OCI-LY1 (cell line): ENCODE results near the gene MDM1.

ENCODE experiments used
- H2AFZ ChIP-seq: fragments of 200-600 bp; sonication (generic), shearing (Covaris generic); 2 replicates; pipeline ENCODE4 v1.6.0; 2014; ENCODE audit warnings: antibody characterized with exemption, mild to moderate bottlenecking, low read length
- H3F3A ChIP-seq: fragments of 200-600 bp; sonication (generic), shearing (Covaris generic); 2 replicates; pipeline ENCODE4 v1.6.0; 2014; ENCODE audit warnings: mild to moderate bottlenecking, antibody characterized with exemption, low read length, moderate library complexity; ENCODE audit not compliant: insufficient read depth
- H3K27ac ChIP-seq: fragments of 200-600 bp; sonication (generic); 2 replicates; pipeline ENCODE4 v1.5.1; 2014; ENCODE audit warnings: low read length, mixed run types, mild to moderate bottlenecking, low read depth; ENCODE audit not compliant: poor library complexity, severe bottlenecking
- H3K27me3 ChIP-seq: fragments of 200-600 bp; sonication (generic); 2 replicates; pipeline ENCODE4 v1.6.0; 2014; ENCODE audit warnings: antibody characterized with exemption, mild to moderate bottlenecking, low read length, moderate library complexity; ENCODE audit not compliant: insufficient read depth
- H3K36me3 ChIP-seq: fragments of 200-600 bp; sonication (generic); 2 replicates; pipeline ENCODE4 v1.6.1; 2014; ENCODE audit warnings: mild to moderate bottlenecking, antibody characterized with exemption, low read length, moderate library complexity, mixed read lengths; ENCODE audit not compliant: insufficient read depth
- H3K4me1 ChIP-seq: fragments of 200-600 bp; sonication (generic); 2 replicates; pipeline ENCODE4 v1.5.1; 2014; ENCODE audit warnings: mild to moderate bottlenecking, low read length, moderate library complexity; ENCODE audit not compliant: insufficient read depth, severe bottlenecking
- H3K4me2 ChIP-seq: fragments of 200-600 bp; sonication (generic), shearing (Covaris generic); 2 replicates; pipeline ENCODE4 v1.6.1; 2014; ENCODE audit warnings: low read length
- H3K4me3 ChIP-seq: fragments of 200-600 bp; sonication (generic); 2 replicates; pipeline ENCODE4 v1.5.1; 2014; ENCODE audit warnings: low read length, low read depth, mild to moderate bottlenecking, mixed read lengths; ENCODE audit not compliant: poor library complexity, severe bottlenecking
- H3K79me2 ChIP-seq: fragments of 200-600 bp; shearing (Covaris generic); 2 replicates; pipeline ENCODE4 v1.6.1; 2016; ENCODE audit warnings: mixed run types, low read length, mixed read lengths; ENCODE audit not compliant: insufficient read depth
- H3K9ac ChIP-seq: fragments of 200-600 bp; sonication (generic), shearing (Covaris generic); 2 replicates; pipeline ENCODE4 v1.6.1; 2014; ENCODE audit warnings: mild to moderate bottlenecking, low read length, mixed read lengths
- H3K9me2 ChIP-seq: fragments of 200-600 bp; sonication (generic), shearing (Covaris generic); 2 replicates; pipeline ENCODE4 v1.6.1; 2014; ENCODE audit warnings: low read depth, mild to moderate bottlenecking, low read length, mixed read lengths
- H3K9me3 ChIP-seq: fragments of 200-600 bp; shearing (Covaris generic); 2 replicates; pipeline ENCODE4 v1.6.1; 2014; ENCODE audit warnings: low read length, mixed read lengths
- H4K20me1 ChIP-seq: fragments of 200-600 bp; sonication (generic), shearing (Covaris generic); 2 replicates; pipeline ENCODE4 v1.6.0; 2016; ENCODE audit warnings: mild to moderate bottlenecking, low read length; ENCODE audit not compliant: insufficient read depth
- EZH2 ChIP-seq: fragments of 200-600 bp; sonication (generic), shearing (Covaris generic); IDR thresholded peaks from 2 replicates; pipeline ENCODE4 v1.8.0; 2017; ENCODE audit warnings: borderline replicate concordance, mixed run types, mild to moderate bottlenecking, antibody characterized with exemption, low read length, moderate library complexity, mixed read lengths
- TF ChIP-seq, protein P1 (sequence below): fragments of 200-600 bp; sonication (generic), shearing (Covaris generic); IDR thresholded peaks from 2 replicates; pipeline ENCODE4 v1.5.1; 2017; ENCODE audit warnings: mild to moderate bottlenecking, antibody characterized with exemption, low read length, moderate library complexity, mixed read lengths

MDM1 gene

GRCh38 chr12:68356986-68357385, 24.8 kb upstream of the MDM1 start:
- no peak overlapping the region for H3K9ac ChIP-seq
- no peaks in the 10 kb centered on the region for H3K9me2 ChIP-seq
- H3F3A ChIP-seq = no peaks in the 10 kb centered on the region
- no peak overlapping the region for H3K27ac ChIP-seq
- no peak for TF ChIP-seq EZH2
- TF ChIP-seq, protein P1, sequence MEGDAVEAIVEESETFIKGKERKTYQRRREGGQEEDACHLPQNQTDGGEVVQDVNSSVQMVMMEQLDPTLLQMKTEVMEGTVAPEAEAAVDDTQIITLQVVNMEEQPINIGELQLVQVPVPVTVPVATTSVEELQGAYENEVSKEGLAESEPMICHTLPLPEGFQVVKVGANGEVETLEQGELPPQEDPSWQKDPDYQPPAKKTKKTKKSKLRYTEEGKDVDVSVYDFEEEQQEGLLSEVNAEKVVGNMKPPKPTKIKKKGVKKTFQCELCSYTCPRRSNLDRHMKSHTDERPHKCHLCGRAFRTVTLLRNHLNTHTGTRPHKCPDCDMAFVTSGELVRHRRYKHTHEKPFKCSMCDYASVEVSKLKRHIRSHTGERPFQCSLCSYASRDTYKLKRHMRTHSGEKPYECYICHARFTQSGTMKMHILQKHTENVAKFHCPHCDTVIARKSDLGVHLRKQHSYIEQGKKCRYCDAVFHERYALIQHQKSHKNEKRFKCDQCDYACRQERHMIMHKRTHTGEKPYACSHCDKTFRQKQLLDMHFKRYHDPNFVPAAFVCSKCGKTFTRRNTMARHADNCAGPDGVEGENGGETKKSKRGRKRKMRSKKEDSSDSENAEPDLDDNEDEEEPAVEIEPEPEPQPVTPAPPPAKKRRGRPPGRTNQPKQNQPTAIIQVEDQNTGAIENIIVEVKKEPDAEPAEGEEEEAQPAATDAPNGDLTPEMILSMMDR = no peak
- H3K36me3 ChIP-seq = no peaks in the 10 kb centered on the region
- peaks cover 10% of the 10 kb centered on the region for H3K4me1 ChIP-seq
- no peaks in the 10 kb centered on the region for H3K79me2 ChIP-seq
- H3K9me3 ChIP-seq = no peaks in the 10 kb centered on the region
- H2AFZ ChIP-seq = no peak overlapping the region
- H3K27me3 ChIP-seq = no peaks in the 10 kb centered on the region; the same call in 1 of the 2 replicates
- no peak overlapping the region for H3K4me2 ChIP-seq
- H3K4me3 ChIP-seq = no peak overlapping the region
- no peaks in the 10 kb centered on the region for H4K20me1 ChIP-seq

DNA sequence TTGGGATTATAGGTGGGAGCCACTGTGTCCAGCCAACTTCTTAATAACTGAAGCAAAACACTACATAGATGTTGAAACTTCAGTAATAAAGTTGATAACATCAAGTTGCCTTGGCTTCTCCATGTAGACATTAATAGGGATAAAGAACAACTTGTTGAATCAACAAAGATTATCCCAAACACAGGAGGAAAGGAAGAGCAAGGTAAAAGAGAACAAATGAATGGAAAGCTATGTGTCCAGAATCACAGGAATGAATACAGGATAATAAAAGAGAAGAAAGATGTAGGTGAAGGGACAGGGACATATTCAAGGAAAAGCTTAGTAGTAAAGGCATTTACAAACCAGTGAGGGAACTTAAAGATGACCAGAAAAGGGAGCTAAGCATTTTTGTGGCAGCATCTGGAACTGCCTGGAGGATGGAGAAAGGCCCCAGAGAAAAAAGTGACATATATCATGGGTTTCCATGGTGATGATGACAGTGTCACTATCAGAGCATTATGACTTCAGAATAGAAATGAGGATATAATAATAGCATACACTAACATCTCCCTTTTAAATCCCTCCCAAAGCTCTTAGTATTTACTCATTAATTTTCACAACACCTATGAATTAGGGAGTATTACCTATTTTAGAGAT, 24.0 kb upstream of the MDM1 start:
- Histone ChIP-seq H3K9me3 (no peaks in the 10 kb centered on the region), H3K79me2 (no peaks in the 10 kb centered on the region), H3K4me1 (peaks cover 10% of the 10 kb centered on the region), H3F3A (no peaks in the 10 kb centered on the region), H3K9me2 (no peaks in the 10 kb centered on the region), H4K20me1 (no peaks in the 10 kb centered on the region), H3K9ac (no peak overlapping the region), H3K4me3 (no peak overlapping the region), H3K27ac (no peak overlapping the region), H3K4me2 (no peak overlapping the region), H3K27me3 (no peaks in the 10 kb centered on the region; the same call in 1 of the 2 replicates), H2AFZ (no peak overlapping the region), H3K36me3 (no peaks in the 10 kb centered on the region)
- TF ChIP-seq, protein P1 = no peak
- TF ChIP-seq EZH2 = no peak

DNA sequence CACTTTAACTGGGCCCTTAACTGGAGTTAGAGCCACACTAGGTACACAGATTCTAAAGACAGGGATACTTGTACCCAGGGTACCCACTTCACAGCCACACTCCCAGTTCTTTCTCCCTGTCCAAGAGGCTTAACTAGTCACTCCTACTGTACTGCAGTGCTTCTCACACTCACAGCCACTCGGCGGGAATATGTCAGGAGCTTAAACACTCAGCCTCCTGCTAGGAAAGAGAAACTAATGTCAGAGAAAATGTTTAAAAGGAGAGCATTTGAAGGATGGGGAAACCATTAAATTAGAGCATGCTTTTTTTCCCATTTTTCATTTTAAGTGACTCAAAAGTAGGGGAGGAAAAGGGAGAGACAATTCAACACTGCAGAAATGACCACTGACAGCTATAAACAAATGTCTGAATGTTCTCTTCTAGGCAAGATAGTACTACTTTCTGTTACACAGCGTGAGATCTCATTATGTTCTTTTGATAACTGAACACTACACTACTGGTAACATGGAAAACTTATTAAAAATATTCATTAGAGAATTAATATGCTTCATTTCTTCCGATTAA, 22.9 kb upstream of the MDM1 start:
- Histone ChIP-seq H3K4me2 (no peak overlapping the region), H3K4me3 (no peak overlapping the region), H3K9me2 (no peaks in the 10 kb centered on the region), H3K27me3 (peaks cover 4% of the 10 kb centered on the region; the same call in 1 of the 2 replicates), H3K27ac (no peak overlapping the region), H3K9ac (no peak overlapping the region), H3K4me1 (peaks cover 10% of the 10 kb centered on the region), H2AFZ (no peak overlapping the region), H3K9me3 (no peaks in the 10 kb centered on the region), H4K20me1 (no peaks in the 10 kb centered on the region), H3K79me2 (no peaks in the 10 kb centered on the region), H3F3A (no peaks in the 10 kb centered on the region), H3K36me3 (no peaks in the 10 kb centered on the region)
- TF ChIP-seq, protein P1 = no peak
- TF ChIP-seq EZH2 = no peak
